Kidney epithelial cell (primary cell): ENCODE data around the gene VPS8. TPM values are rescaled to one million over a fixed set of nuclear protein-coding genes. Genes with fewer than 3 reads are reported as not detected.

Experiments used
- DNase-seq: peaks from one replicate; pipeline ENCODE4 v3.0.0-alpha.2; 2010; ENCODE audit warnings: low read depth
- H3K27me3 ChIP-seq: 2 replicates; pipeline ENCODE4 v1.6.0; 2011; ENCODE audit warnings: low read length; ENCODE audit not compliant: control insufficient read depth, insufficient read depth
- H3K36me3 ChIP-seq: 2 replicates; pipeline ENCODE4 v1.5.1; 2011; ENCODE audit warnings: low read length; ENCODE audit not compliant: control insufficient read depth, insufficient read depth
- H3K4me3 ChIP-seq: 2 replicates; pipeline ENCODE4 v1.5.1; 2011; ENCODE audit warnings: low read depth, mild to moderate bottlenecking, control low read depth, low read length
- total RNA-seq: library from RNA; depleted of rRNA; stranded (reverse); fragments of >200 nt; gene quantifications from 2 replicates; pipeline ENCODE4 v1.2.3, GENCODE V29; 2015
- TF ChIP-seq, protein P1 (sequence below): IDR thresholded peaks from 2 replicates; pipeline ENCODE4 v1.5.1; 2011; ENCODE audit warnings: mild to moderate bottlenecking, moderate library complexity, low read length, control low read depth, inconsistent platforms; ENCODE audit not compliant: insufficient read depth, poor library complexity, severe bottlenecking

Gene VPS8
- total RNA-seq, 1 donor from 2014 or later, result 31.9 TPM

DNA sequence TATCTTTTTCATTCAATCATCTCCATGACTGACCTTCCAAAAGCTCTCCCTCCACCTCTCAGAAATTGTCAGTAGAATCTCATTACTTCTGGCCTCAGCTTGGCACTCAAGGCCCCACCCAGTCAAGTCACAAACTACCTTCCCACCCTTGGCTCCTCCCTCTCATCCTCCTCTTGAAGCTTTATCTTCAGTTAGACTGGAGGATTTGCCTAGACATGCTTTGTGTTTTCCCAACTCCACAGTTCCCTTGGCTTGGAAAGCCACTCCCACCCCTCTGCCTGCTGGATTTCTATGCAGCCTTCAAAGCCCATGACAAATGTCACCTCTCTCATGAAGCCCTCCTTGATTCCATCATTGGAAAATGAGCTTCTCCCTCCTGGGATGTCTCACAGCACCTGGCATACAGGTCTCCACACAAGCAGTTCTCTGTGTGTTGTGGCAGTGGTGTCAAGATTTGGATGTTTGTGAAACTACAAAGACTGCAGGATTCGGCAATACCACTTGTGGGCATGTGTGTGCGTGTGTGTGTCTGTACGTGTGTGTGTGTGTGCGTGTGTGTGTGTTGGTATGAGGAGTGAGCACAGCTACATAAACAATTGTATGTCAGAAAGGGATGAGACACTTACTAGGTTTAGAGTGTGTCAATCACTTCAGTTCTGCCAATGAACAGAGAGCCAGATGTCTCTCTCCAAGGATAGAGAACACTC, 45.3 kb upstream of the VPS8 start:
- Histone ChIP-seq H3K36me3 (no peaks in the 10 kb centered on the region), H3K27me3 (peaks cover 29% of the 10 kb centered on the region), H3K4me3 (no peak overlapping the region)
- TF ChIP-seq, protein P1, sequence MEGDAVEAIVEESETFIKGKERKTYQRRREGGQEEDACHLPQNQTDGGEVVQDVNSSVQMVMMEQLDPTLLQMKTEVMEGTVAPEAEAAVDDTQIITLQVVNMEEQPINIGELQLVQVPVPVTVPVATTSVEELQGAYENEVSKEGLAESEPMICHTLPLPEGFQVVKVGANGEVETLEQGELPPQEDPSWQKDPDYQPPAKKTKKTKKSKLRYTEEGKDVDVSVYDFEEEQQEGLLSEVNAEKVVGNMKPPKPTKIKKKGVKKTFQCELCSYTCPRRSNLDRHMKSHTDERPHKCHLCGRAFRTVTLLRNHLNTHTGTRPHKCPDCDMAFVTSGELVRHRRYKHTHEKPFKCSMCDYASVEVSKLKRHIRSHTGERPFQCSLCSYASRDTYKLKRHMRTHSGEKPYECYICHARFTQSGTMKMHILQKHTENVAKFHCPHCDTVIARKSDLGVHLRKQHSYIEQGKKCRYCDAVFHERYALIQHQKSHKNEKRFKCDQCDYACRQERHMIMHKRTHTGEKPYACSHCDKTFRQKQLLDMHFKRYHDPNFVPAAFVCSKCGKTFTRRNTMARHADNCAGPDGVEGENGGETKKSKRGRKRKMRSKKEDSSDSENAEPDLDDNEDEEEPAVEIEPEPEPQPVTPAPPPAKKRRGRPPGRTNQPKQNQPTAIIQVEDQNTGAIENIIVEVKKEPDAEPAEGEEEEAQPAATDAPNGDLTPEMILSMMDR, result no peak
- no peak for DNase-seq

DNA sequence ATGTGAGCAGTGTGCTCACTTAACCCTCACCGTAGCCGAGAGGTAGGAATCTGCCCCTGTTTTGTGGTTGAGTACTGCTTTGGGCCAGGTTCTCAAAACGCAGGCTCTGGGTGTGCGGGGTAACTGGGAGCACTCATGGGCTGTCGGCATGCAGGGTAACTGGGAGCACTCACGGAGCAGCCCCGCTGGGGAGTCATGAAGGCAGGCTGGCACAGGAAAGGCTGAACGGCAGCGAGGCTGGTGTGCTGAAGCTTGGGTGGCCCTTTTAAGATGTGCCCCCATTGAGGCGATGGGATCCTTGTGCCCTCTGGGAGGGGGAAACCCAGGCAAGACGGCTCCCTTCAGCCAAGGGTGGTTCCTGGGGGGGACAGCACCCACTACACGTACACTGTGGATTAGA, 44.6 kb upstream of the VPS8 start:
- no peaks in the 10 kb centered on the region for H3K36me3 ChIP-seq
- TF ChIP-seq, protein P1, result no peak
- H3K4me3 ChIP-seq, result no peak overlapping the region
- peaks cover 25% of the 10 kb centered on the region for H3K27me3 ChIP-seq
- no peak for DNase-seq

GRCh38 chr3:184769382-184770170, 42.4 kb upstream of the VPS8 start:
- Histone ChIP-seq H3K36me3 (no peaks in the 10 kb centered on the region), H3K4me3 (no peak overlapping the region), H3K27me3 (peaks cover 23% of the 10 kb centered on the region)
- no peak for DNase-seq
- TF ChIP-seq, protein P1, result no peak

- Histone ChIP-seq H3K4me3 (no peak overlapping the region), H3K27me3 (peaks cover 23% of the 10 kb centered on the region), H3K36me3 (no peaks in the 10 kb centered on the region)
- TF ChIP-seq, protein P1, result no peak
- DNase-seq, result no peak
These were observed 41.4 kb upstream of the VPS8 start for GRCh38 chr3:184770541-184770940.

GRCh38 chr3:184771301-184772127, 40.5 kb upstream of the VPS8 start:
- H3K27me3 ChIP-seq, result peaks cover 23% of the 10 kb centered on the region
- no peak for DNase-seq
- no peak overlapping the region for H3K4me3 ChIP-seq
- TF ChIP-seq, protein P1, result no peak
- no peaks in the 10 kb centered on the region for H3K36me3 ChIP-seq
